ENCODE measurements around the gene RNU6-9.

- TF ChIP-seq, protein P1, sequence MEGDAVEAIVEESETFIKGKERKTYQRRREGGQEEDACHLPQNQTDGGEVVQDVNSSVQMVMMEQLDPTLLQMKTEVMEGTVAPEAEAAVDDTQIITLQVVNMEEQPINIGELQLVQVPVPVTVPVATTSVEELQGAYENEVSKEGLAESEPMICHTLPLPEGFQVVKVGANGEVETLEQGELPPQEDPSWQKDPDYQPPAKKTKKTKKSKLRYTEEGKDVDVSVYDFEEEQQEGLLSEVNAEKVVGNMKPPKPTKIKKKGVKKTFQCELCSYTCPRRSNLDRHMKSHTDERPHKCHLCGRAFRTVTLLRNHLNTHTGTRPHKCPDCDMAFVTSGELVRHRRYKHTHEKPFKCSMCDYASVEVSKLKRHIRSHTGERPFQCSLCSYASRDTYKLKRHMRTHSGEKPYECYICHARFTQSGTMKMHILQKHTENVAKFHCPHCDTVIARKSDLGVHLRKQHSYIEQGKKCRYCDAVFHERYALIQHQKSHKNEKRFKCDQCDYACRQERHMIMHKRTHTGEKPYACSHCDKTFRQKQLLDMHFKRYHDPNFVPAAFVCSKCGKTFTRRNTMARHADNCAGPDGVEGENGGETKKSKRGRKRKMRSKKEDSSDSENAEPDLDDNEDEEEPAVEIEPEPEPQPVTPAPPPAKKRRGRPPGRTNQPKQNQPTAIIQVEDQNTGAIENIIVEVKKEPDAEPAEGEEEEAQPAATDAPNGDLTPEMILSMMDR (IDR thresholded peaks at IDR 0.05) = no peak
- TF ChIP-seq POLR2A (IDR thresholded peaks at IDR 0.05) (no peak), EP300 (IDR thresholded peaks at IDR 0.05) (no peak)
Measured at GRCh38 chr19:898663-899062, 5.4 kb downstream of the RNU6-9 start.

Measured in tibial nerve (tissue), 4 donors.